Measurements from ENCODE around the gene MEAK7. TPM values are rescaled to one million over a fixed set of nuclear protein-coding genes. Genes with fewer than 3 reads are reported as not detected.
"Not testable (repeated sequence)": the region's sequence is repeated elsewhere in the genome, so short reads cannot be mapped to it uniquely, and the experiment has no call there.

The MEAK7 gene
- total RNA-seq, 1 donor from 2014 or later, result 28.1 TPM

- Mint-ChIP-seq H3K9me3 (ENCODE audit: unreplicated experiment) (no peaks in the 10 kb centered on the region), H3K4me3 (ENCODE audit: unreplicated experiment) (no peak overlapping the region), H3K36me3 (ENCODE audit: unreplicated experiment) (no peaks in the 10 kb centered on the region), H3K27ac (ENCODE audit: unreplicated experiment) (no peak overlapping the region), H3K27me3 (ENCODE audit: unreplicated experiment) (no peaks in the 10 kb centered on the region), H3K4me1 (ENCODE audit: unreplicated experiment) (peaks cover 20% of the 10 kb centered on the region)
- TF ChIP-seq, protein P1, sequence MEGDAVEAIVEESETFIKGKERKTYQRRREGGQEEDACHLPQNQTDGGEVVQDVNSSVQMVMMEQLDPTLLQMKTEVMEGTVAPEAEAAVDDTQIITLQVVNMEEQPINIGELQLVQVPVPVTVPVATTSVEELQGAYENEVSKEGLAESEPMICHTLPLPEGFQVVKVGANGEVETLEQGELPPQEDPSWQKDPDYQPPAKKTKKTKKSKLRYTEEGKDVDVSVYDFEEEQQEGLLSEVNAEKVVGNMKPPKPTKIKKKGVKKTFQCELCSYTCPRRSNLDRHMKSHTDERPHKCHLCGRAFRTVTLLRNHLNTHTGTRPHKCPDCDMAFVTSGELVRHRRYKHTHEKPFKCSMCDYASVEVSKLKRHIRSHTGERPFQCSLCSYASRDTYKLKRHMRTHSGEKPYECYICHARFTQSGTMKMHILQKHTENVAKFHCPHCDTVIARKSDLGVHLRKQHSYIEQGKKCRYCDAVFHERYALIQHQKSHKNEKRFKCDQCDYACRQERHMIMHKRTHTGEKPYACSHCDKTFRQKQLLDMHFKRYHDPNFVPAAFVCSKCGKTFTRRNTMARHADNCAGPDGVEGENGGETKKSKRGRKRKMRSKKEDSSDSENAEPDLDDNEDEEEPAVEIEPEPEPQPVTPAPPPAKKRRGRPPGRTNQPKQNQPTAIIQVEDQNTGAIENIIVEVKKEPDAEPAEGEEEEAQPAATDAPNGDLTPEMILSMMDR (IDR thresholded peaks at IDR 0.05), result no peak
- DNase-seq (ENCODE audit: extremely low spot score, unreplicated experiment), result no peak
Measured at GRCh38 chr16:84521497-84521770, 17.0 kb upstream of the MEAK7 start.

DNA sequence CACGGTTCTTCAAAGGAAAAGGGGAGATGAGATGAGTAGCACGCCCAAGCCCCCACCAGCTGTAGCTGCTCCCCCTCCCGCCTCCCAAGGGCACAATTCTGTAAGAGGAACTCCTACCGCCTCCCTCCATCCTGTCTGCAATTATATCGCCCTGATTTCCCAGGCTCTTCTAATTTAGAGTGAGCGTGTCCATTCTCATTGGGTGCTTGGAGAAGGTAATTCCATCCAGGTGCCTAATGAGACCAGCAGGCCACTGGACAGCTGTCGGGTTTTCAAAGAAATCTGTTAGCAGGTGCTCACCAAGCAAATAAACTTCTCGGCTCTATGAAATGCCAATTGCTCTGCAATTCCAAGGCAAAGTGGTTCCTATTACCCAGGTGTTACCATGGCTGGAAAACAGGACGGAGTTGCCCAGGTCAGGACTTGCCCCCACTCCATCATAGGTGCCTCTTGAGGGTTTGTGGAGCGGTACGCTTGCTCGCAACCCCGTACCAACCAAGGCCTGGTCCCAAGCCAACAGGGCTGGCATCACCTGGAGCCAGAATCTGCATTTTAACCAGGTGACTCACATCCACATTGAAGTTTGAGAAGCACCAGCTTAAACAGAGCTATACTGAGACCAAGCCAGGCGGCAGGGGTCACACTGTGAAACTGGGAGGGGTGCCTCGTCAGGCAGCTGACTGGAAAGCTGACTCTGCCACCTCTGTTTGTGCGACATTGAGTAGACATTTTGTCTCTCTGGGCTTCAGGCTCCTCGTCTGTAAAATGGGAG lies 16.5 kb upstream of the MEAK7 start:
- Mint-ChIP-seq H3K27ac (ENCODE audit: unreplicated experiment) (no peak overlapping the region), H3K36me3 (ENCODE audit: unreplicated experiment) (no peaks in the 10 kb centered on the region), H3K27me3 (ENCODE audit: unreplicated experiment) (no peaks in the 10 kb centered on the region), H3K9me3 (ENCODE audit: unreplicated experiment) (no peaks in the 10 kb centered on the region), H3K4me3 (ENCODE audit: unreplicated experiment) (no peak overlapping the region), H3K4me1 (ENCODE audit: unreplicated experiment) (peaks cover 20% of the 10 kb centered on the region)
- TF ChIP-seq, protein P1 (IDR thresholded peaks at IDR 0.05), result no peak
- no peak for DNase-seq (ENCODE audit: extremely low spot score, unreplicated experiment)

GRCh38 chr16:84519855-84520254 lies 15.4 kb upstream of the MEAK7 start:
- no peaks in the 10 kb centered on the region for H3K27me3 Mint-ChIP-seq (ENCODE audit: unreplicated experiment)
- no peaks in the 10 kb centered on the region for H3K9me3 Mint-ChIP-seq (ENCODE audit: unreplicated experiment)
- no peaks in the 10 kb centered on the region for H3K36me3 Mint-ChIP-seq (ENCODE audit: unreplicated experiment)
- TF ChIP-seq, protein P1 (IDR thresholded peaks at IDR 0.05), result no peak
- DNase-seq (ENCODE audit: extremely low spot score, unreplicated experiment), result no peak
- H3K27ac Mint-ChIP-seq (ENCODE audit: unreplicated experiment), result no peak overlapping the region
- H3K4me3 Mint-ChIP-seq (ENCODE audit: unreplicated experiment), result no peak overlapping the region
- peaks cover 20% of the 10 kb centered on the region for H3K4me1 Mint-ChIP-seq (ENCODE audit: unreplicated experiment)

DNA sequence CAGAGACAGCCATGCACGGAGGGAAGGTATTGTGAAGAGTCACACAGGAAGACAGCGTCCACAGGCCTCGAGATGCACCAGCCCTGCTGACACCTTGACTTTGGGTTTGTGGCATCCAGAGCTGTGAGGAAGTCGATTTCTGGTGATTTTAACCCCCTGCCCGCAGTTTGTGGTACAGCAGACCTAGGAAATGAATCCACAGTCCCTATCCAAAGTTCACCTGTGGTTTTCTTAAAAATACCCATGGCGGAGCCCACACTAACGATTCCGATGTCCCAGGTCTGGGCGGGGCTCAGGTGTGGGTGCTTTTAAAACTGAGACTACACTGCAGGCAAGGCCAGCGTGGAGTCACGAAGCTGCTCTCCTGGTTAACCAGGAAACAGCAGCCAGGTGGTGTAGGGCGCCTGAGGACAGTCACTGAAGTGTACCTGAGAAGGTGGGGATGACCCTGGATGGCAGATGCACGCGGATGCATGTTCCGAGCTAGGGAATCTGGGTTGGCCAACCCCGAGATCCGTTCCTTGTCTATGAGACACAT lies 14.4 kb upstream of the MEAK7 start:
- Mint-ChIP-seq H3K4me3 (ENCODE audit: unreplicated experiment) (no peak overlapping the region), H3K4me1 (ENCODE audit: unreplicated experiment) (peaks cover 18% of the 10 kb centered on the region), H3K9me3 (ENCODE audit: unreplicated experiment) (no peaks in the 10 kb centered on the region), H3K27me3 (ENCODE audit: unreplicated experiment) (no peaks in the 10 kb centered on the region), H3K27ac (ENCODE audit: unreplicated experiment) (no peak overlapping the region), H3K36me3 (ENCODE audit: unreplicated experiment) (no peaks in the 10 kb centered on the region)
- TF ChIP-seq, protein P1 (IDR thresholded peaks at IDR 0.05), result no peak
- DNase-seq (ENCODE audit: extremely low spot score, unreplicated experiment), result no peak

- H3K4me1 Mint-ChIP-seq (ENCODE audit: unreplicated experiment), result peaks cover 21% of the 10 kb centered on the region
- H3K4me3 Mint-ChIP-seq (ENCODE audit: unreplicated experiment); H3K36me3 Mint-ChIP-seq (ENCODE audit: unreplicated experiment); H3K27ac Mint-ChIP-seq (ENCODE audit: unreplicated experiment); H3K9me3 Mint-ChIP-seq (ENCODE audit: unreplicated experiment); DNase-seq (ENCODE audit: extremely low spot score, unreplicated experiment); H3K27me3 Mint-ChIP-seq (ENCODE audit: unreplicated experiment): not testable (repeated sequence)
Measured at GRCh38 chr16:84518220-84518619, 13.8 kb upstream of the MEAK7 start.
